Glutamatergic neuron (in vitro differentiated cells): ENCODE results near the gene EXOC4. TPM values are rescaled to one million over a fixed set of nuclear protein-coding genes. Genes with fewer than 3 reads are reported as not detected.

Source experiments
- DNase-seq: peaks from one replicate; pipeline ENCODE4 v3.0.0; 2022
- H3K27ac Mint-ChIP-seq: one replicate; pipeline ENCODE4 v1.8.0; 2020; ENCODE audit warnings: mild to moderate bottlenecking, mixed read lengths, inconsistent platforms; ENCODE audit not compliant: unreplicated experiment
- H3K27me3 Mint-ChIP-seq: one replicate; pipeline ENCODE4 v1.8.0; 2020; ENCODE audit warnings: mild to moderate bottlenecking, moderate library complexity, mixed read lengths, inconsistent platforms; ENCODE audit not compliant: unreplicated experiment
- H3K36me3 Mint-ChIP-seq: one replicate; pipeline ENCODE4 v1.8.0; 2020; ENCODE audit warnings: mild to moderate bottlenecking, mixed read lengths, inconsistent platforms; ENCODE audit not compliant: unreplicated experiment
- H3K4me1 Mint-ChIP-seq: one replicate; pipeline ENCODE4 v1.8.0; 2020; ENCODE audit warnings: mild to moderate bottlenecking, low read depth, mixed read lengths, inconsistent platforms; ENCODE audit not compliant: unreplicated experiment
- H3K4me3 Mint-ChIP-seq: one replicate; pipeline ENCODE4 v1.8.0; 2020; ENCODE audit warnings: mild to moderate bottlenecking, mixed read lengths, inconsistent platforms; ENCODE audit not compliant: unreplicated experiment
- H3K9me3 Mint-ChIP-seq: one replicate; pipeline ENCODE4 v1.8.0; 2020; ENCODE audit warnings: mild to moderate bottlenecking, moderate library complexity, mixed read lengths, inconsistent platforms; ENCODE audit not compliant: unreplicated experiment
- CTCF ChIP-seq: fragments of 200-600 bp; sonication (generic); IDR thresholded peaks from one replicate; pipeline ENCODE4 v1.5.0; 2021; ENCODE audit not compliant: partially characterized antibody, unreplicated experiment
- total RNA-seq: library from RNA; stranded (reverse); fragmentation: NEBNext Ultra II Directional; extraction: Animal tissue kit (Norgen Biotek cat#: 25700); gene quantifications from one replicate; pipeline ENCODE4 v1.2.1, GENCODE V29; 2021; ENCODE audit not compliant: unreplicated experiment

The EXOC4 gene
- total RNA-seq, 1 donor from 2014 or later = 73.8 TPM

- Mint-ChIP-seq H3K36me3 (no peaks in the 10 kb centered on the region), H3K9me3 (no peaks in the 10 kb centered on the region), H3K4me3 (no peak overlapping the region), H3K27ac (no peak overlapping the region), H3K27me3 (no peaks in the 10 kb centered on the region), H3K4me1 (peaks cover 5% of the 10 kb centered on the region)
- no peak for TF ChIP-seq CTCF
- no peak for DNase-seq
Observed at GRCh38 chr7:133478591-133479135, 225.8 kb downstream of the EXOC4 start.

- H3K4me1 Mint-ChIP-seq = peaks cover 5% of the 10 kb centered on the region
- no peaks in the 10 kb centered on the region for H3K36me3 Mint-ChIP-seq
- no peaks in the 10 kb centered on the region for H3K27me3 Mint-ChIP-seq
- no peak overlapping the region for H3K4me3 Mint-ChIP-seq
- H3K27ac Mint-ChIP-seq = no peak overlapping the region
- no peaks in the 10 kb centered on the region for H3K9me3 Mint-ChIP-seq
- no peak for DNase-seq
- no peak for TF ChIP-seq CTCF
Observed at GRCh38 chr7:133479456-133480065, 226.7 kb downstream of the EXOC4 start.

- TF ChIP-seq CTCF = no peak
- H3K36me3 Mint-ChIP-seq = no peaks in the 10 kb centered on the region
- no peaks in the 10 kb centered on the region for H3K9me3 Mint-ChIP-seq
- no peak for DNase-seq
- H3K4me1 Mint-ChIP-seq = peaks cover 5% of the 10 kb centered on the region
- no peak overlapping the region for H3K27ac Mint-ChIP-seq
- no peaks in the 10 kb centered on the region for H3K27me3 Mint-ChIP-seq
- no peak overlapping the region for H3K4me3 Mint-ChIP-seq
Observed at GRCh38 chr7:133480868-133481267, 228.0 kb downstream of the EXOC4 start.

- H3K9me3 Mint-ChIP-seq = no peaks in the 10 kb centered on the region
- DNase-seq = no peak
Observed at GRCh38 chr7:133481676-133482075, 228.8 kb downstream of the EXOC4 start.

More at GRCh38 chr7:133481676-133482075, 228.8 kb downstream of the EXOC4 start:
- TF ChIP-seq CTCF = no peak
- Mint-ChIP-seq H3K36me3 (no peaks in the 10 kb centered on the region), H3K27ac (no peak overlapping the region), H3K4me3 (no peak overlapping the region), H3K27me3 (no peaks in the 10 kb centered on the region), H3K4me1 (peaks cover 5% of the 10 kb centered on the region)
